Measurements from ENCODE around the gene KIAA1755. TPM values are rescaled to one million over a fixed set of nuclear protein-coding genes. Genes with fewer than 3 reads are reported as not detected.

Gene KIAA1755
- total RNA-seq: under 0.01 and 2.4 TPM in 2 replicates

GRCh38 chr20:38260378-38261053, at the start of gene KIAA1755:
Gene KIAA1755, minus strand, starts transcription at chr20:38260735. Its CDS starts 235 bp downstream, at chr20:38260500.

GRCh38 chr20:38303908-38304379, 43.4 kb upstream of the KIAA1755 start, which contains the start of gene BPI:
Gene BPI, plus strand, starts transcription at chr20:38304156. Its CDS starts 68 bp downstream, at chr20:38304224.

GRCh38 chr20:38165089-38165965, 95.2 kb downstream of the KIAA1755 start, which contains the start of gene TGM2:
Gene TGM2, minus strand, starts transcription at chr20:38165270. Its CDS starts 72 bp downstream, at chr20:38165198.

Other genes starting within 250 kb of the KIAA1755 start
- gene TTI1, start 227.3 kb downstream of the KIAA1755 start, total RNA-seq: 15.3 and 17.9 TPM in 2 replicates
- 12.8 and 19.8 TPM in 2 replicates for gene RPRD1B, start 227.0 kb downstream of the KIAA1755 start, total RNA-seq
- 563 and 875 TPM in 2 replicates for gene TGM2, start 95.5 kb downstream of the KIAA1755 start, total RNA-seq
- not detected in 2 replicates for gene BPI, start 43.4 kb upstream of the KIAA1755 start, total RNA-seq
- gene LBP, start 85.7 kb upstream of the KIAA1755 start, total RNA-seq: not detected in 2 replicates
- gene SNHG17, start 174.6 kb upstream of the KIAA1755 start, total RNA-seq: 6.5 and 7.5 TPM in 2 replicates
- gene RALGAPB, start 212.1 kb upstream of the KIAA1755 start, total RNA-seq: 25.0 and 29.6 TPM in 2 replicates

Data from endothelial cell of coronary artery (primary cell).